GM23338 (cell line): ENCODE results near the gene ZSWIM5. TPM values are rescaled to one million over a fixed set of nuclear protein-coding genes. Genes with fewer than 3 reads are reported as not detected.

Experiments
- ATAC-seq: fragments of 200-7000 bp; cut with Tn5 transposase; 3 replicates; pipeline ENCODE4 v1.9.1; 2020
- DNase-seq: peaks from one replicate; pipeline ENCODE4 v3.0.0-alpha.2; 2015; ENCODE audit warnings: low spot score
- H2AFZ ChIP-seq: fragments of 200-600 bp; sonication (generic); 2 replicates; pipeline ENCODE4 v1.8.0; 2016; ENCODE audit warnings: antibody characterized with exemption, mild to moderate bottlenecking, moderate library complexity
- H3F3A ChIP-seq: fragments of 200-600 bp; sonication (generic); replicated peaks from 2 replicates; pipeline ENCODE4 v1.8.0; 2017; ENCODE audit warnings: antibody characterized with exemption, mixed run types, low read depth
- H3K27ac ChIP-seq: fragments of 200-600 bp; sonication (generic); 2 replicates; pipeline ENCODE4 v1.6.1; 2016; ENCODE audit warnings: low read depth
- H3K27me3 ChIP-seq: fragments of 200-600 bp; sonication (generic); 2 replicates; pipeline ENCODE4 v1.8.0; 2016; ENCODE audit warnings: mild to moderate bottlenecking, mixed run types, moderate library complexity; ENCODE audit not compliant: insufficient read depth
- H3K36me3 ChIP-seq: fragments of 200-600 bp; sonication (generic); 2 replicates; pipeline ENCODE4 v1.8.0; 2016; ENCODE audit warnings: mild to moderate bottlenecking; ENCODE audit not compliant: insufficient read depth
- H3K4me1 ChIP-seq: fragments of 200-600 bp; sonication (generic); 2 replicates; pipeline ENCODE4 v1.8.0; 2016; ENCODE audit warnings: mild to moderate bottlenecking, moderate library complexity; ENCODE audit not compliant: insufficient read depth
- H3K4me2 ChIP-seq: fragments of 200-600 bp; sonication (generic); 2 replicates; pipeline ENCODE4 v1.7.1; 2017; ENCODE audit warnings: mixed run types
- H3K4me3 ChIP-seq: fragments of 200-600 bp; sonication (generic); 2 replicates; pipeline ENCODE4 v1.6.1; 2016; ENCODE audit warnings: mixed run types
- H3K79me2 ChIP-seq: fragments of 200-600 bp; sonication (generic); replicated peaks from 2 replicates; pipeline ENCODE4 v1.8.0; 2017; ENCODE audit warnings: mild to moderate bottlenecking; ENCODE audit not compliant: insufficient read depth
- H3K9me2 ChIP-seq: fragments of 200-600 bp; sonication (generic); 2 replicates; pipeline ENCODE4 v1.8.0; 2017; ENCODE audit not compliant: insufficient read depth
- H4K20me1 ChIP-seq: fragments of 200-600 bp; sonication (generic); replicated peaks from 2 replicates; pipeline ENCODE4 v1.8.0; 2017; ENCODE audit warnings: mild to moderate bottlenecking; ENCODE audit not compliant: insufficient read depth
- H3K27ac Mint-ChIP-seq: 2 replicates; pipeline ENCODE4 v1.8.0; 2020; ENCODE audit warnings: inconsistent platforms, mild to moderate bottlenecking, moderate library complexity, mixed read lengths
- H3K27me3 Mint-ChIP-seq: 3 replicates; pipeline ENCODE4 v1.8.0; 2022; ENCODE audit warnings: low read depth, mild to moderate bottlenecking, moderate library complexity, mixed read lengths, inconsistent platforms; ENCODE audit not compliant: insufficient read depth, poor library complexity
- H3K36me3 Mint-ChIP-seq: 3 replicates; pipeline ENCODE4 v1.8.0; 2021; ENCODE audit warnings: low read depth, mild to moderate bottlenecking, inconsistent platforms, moderate library complexity, mixed read lengths
- H3K4me1 Mint-ChIP-seq: 3 replicates; pipeline ENCODE4 v1.8.0; 2020; ENCODE audit warnings: mild to moderate bottlenecking, inconsistent platforms, mixed read lengths
- H3K4me3 Mint-ChIP-seq: 3 replicates; pipeline ENCODE4 v1.8.0; 2021; ENCODE audit warnings: moderate library complexity, mild to moderate bottlenecking, inconsistent platforms, mixed read lengths
- H3K9me3 Mint-ChIP-seq: 3 replicates; pipeline ENCODE4 v1.8.0; 2020; ENCODE audit warnings: moderate library complexity, mild to moderate bottlenecking, inconsistent platforms, mixed read lengths
- CREB1 ChIP-seq: fragments of 250-450 bp; sonication (Bioruptor Pico); IDR thresholded peaks from 2 replicates; pipeline ENCODE4 v1.5.0; 2020; ENCODE audit warnings: low read depth, mild to moderate bottlenecking, moderate library complexity
- EZH2 ChIP-seq: fragments of 200-600 bp; sonication (generic); IDR thresholded peaks from one replicate; pipeline ENCODE4 v1.8.0; 2017; ENCODE audit warnings: antibody characterized with exemption, mild to moderate bottlenecking, low read depth; ENCODE audit not compliant: unreplicated experiment
- EZH2phosphoT487 ChIP-seq: fragments of 200-600 bp; sonication (generic); IDR thresholded peaks from one replicate; pipeline ENCODE4 v1.8.1; 2018; ENCODE audit warnings: antibody characterized with exemption; ENCODE audit not compliant: unreplicated experiment
- JUNB ChIP-seq: IDR thresholded peaks from one replicate; pipeline ENCODE4 v1.6.1; 2016; ENCODE audit warnings: antibody characterized with exemption; ENCODE audit not compliant: unreplicated experiment
- NANOG ChIP-seq: IDR thresholded peaks from 2 replicates; pipeline ENCODE4 v1.6.1; 2016; ENCODE audit warnings: antibody characterized with exemption, borderline replicate concordance
- POLR2AphosphoS5 ChIP-seq: IDR thresholded peaks from 2 replicates; pipeline ENCODE4 v1.6.1; 2016; ENCODE audit warnings: antibody characterized with exemption, low read depth
- STAT1 ChIP-seq: IDR thresholded peaks from one replicate; pipeline ENCODE4 v1.6.1; 2016; ENCODE audit warnings: antibody characterized with exemption; ENCODE audit not compliant: unreplicated experiment
- ZNF114 ChIP-seq: fragments of 250-450 bp; sonication (Bioruptor Pico); IDR thresholded peaks from 2 replicates; pipeline ENCODE4 v1.5.0; 2020; ENCODE audit warnings: mild to moderate bottlenecking, moderate library complexity
- ZNF331 ChIP-seq: fragments of 250-450 bp; sonication (Bioruptor Pico); IDR thresholded peaks from 2 replicates; pipeline ENCODE4 v1.5.0; 2020; ENCODE audit warnings: low read depth, mild to moderate bottlenecking, moderate library complexity
- polyA plus RNA-seq: library from polyadenylated mRNA; unstranded; fragments of >200 nt; fragmentation: Nextera tagmentation; extraction: Ambion mirVana; gene quantifications from 2 replicates; pipeline ENCODE4 v1.2.1, GENCODE V29; 2016
- total RNA-seq: library from RNA; depleted of rRNA; stranded (reverse); fragments of >200 nt; shearing (Covaris generic); gene quantifications from 2 replicates; pipeline ENCODE4 v1.2.3, GENCODE V29; 2014
- TF ChIP-seq, protein P1 (sequence below): IDR thresholded peaks from one replicate; pipeline ENCODE4 v1.6.1; 2018; ENCODE audit warnings: antibody characterized with exemption; ENCODE audit not compliant: unreplicated experiment
- TF ChIP-seq, protein P2 (sequence below): IDR thresholded peaks from 2 replicates; pipeline ENCODE4 v1.6.1; 2016; ENCODE audit warnings: antibody characterized with exemption
- TF ChIP-seq, protein P3 (sequence below): fragments of 250-450 bp; sonication (Bioruptor Pico); IDR thresholded peaks from 2 replicates; pipeline ENCODE4 v1.5.0; 2020; ENCODE audit warnings: mild to moderate bottlenecking, moderate library complexity
- TF ChIP-seq, protein P4 (sequence below), 2 experiments: fragments of 200-600 bp in 1 of 2; sonication (generic) in 1 of 2; conservative IDR thresholded peaks; 2 replicates each; pipeline versions ENCODE4 v1.5.1 to v1.6.1; 2016 to 2017; ENCODE audit warnings: antibody characterized with exemption in 2 of 2, low read depth in 2 of 2, mild to moderate bottlenecking in 2 of 2, moderate library complexity in 1 of 2

The ZSWIM5 gene
- total and polyA plus RNA-seq, 2 experiments from 2014 or later = 0.65 to 3.6 TPM

DNA sequence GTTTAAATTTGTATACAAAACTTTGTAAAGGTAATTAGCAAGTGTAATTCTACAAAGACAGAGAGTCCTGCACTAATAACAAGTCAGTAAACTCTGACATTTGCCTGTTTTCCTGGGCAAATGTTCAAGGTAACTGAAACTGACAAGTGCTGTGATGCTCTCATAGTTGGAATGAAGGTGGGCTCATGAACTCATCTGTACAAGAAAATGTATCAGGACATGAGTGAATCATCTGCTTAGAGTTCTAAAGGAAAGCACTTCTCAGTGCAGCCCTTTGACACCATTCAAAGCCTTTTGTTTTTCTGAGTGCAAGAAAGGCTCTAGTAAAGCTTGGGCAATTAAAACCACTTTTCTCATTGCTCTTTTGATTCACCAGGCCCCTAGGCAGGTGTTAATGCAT lies 102.9 kb downstream of the ZSWIM5 start:
- peaks cover 5% of the 10 kb centered on the region for H3K27me3 Mint-ChIP-seq
- H3K27ac Mint-ChIP-seq = no peak overlapping the region
- Histone ChIP-seq H3K4me2 (no peak overlapping the region), H3K36me3 (0 out of 2 replicates have a peak, but pooled peaks cover 5% of the 10 kb centered on the region), H3K4me1 (no peaks in the 10 kb centered on the region), H3K4me3 (no peak overlapping the region), H3K9me2 (no peaks in the 10 kb centered on the region), H3F3A (no peaks in the 10 kb centered on the region), H3K27me3 (no peaks in the 10 kb centered on the region), H4K20me1 (no peaks in the 10 kb centered on the region), H3K79me2 (no peaks in the 10 kb centered on the region), H2AFZ (no peak overlapping the region), H3K27ac (no peak overlapping the region)
- DNase-seq = no peak
- no peak overlapping the region for H3K4me3 Mint-ChIP-seq
- peaks cover 19% of the 10 kb centered on the region; the same call in 2 of the 3 replicates for H3K36me3 Mint-ChIP-seq
- ATAC-seq = no peak
- peaks cover 32% of the 10 kb centered on the region for H3K9me3 Mint-ChIP-seq
- H3K4me1 Mint-ChIP-seq = no peaks in the 10 kb centered on the region
- no peak for TF ChIP-seq NANOG
- no peak for TF ChIP-seq ZNF114 (CRISPR knock-in tag)
- TF ChIP-seq, protein P1, sequence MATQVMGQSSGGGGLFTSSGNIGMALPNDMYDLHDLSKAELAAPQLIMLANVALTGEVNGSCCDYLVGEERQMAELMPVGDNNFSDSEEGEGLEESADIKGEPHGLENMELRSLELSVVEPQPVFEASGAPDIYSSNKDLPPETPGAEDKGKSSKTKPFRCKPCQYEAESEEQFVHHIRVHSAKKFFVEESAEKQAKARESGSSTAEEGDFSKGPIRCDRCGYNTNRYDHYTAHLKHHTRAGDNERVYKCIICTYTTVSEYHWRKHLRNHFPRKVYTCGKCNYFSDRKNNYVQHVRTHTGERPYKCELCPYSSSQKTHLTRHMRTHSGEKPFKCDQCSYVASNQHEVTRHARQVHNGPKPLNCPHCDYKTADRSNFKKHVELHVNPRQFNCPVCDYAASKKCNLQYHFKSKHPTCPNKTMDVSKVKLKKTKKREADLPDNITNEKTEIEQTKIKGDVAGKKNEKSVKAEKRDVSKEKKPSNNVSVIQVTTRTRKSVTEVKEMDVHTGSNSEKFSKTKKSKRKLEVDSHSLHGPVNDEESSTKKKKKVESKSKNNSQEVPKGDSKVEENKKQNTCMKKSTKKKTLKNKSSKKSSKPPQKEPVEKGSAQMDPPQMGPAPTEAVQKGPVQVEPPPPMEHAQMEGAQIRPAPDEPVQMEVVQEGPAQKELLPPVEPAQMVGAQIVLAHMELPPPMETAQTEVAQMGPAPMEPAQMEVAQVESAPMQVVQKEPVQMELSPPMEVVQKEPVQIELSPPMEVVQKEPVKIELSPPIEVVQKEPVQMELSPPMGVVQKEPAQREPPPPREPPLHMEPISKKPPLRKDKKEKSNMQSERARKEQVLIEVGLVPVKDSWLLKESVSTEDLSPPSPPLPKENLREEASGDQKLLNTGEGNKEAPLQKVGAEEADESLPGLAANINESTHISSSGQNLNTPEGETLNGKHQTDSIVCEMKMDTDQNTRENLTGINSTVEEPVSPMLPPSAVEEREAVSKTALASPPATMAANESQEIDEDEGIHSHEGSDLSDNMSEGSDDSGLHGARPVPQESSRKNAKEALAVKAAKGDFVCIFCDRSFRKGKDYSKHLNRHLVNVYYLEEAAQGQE = no peak
- no peak for TF ChIP-seq STAT1
- TF ChIP-seq, protein P2, sequence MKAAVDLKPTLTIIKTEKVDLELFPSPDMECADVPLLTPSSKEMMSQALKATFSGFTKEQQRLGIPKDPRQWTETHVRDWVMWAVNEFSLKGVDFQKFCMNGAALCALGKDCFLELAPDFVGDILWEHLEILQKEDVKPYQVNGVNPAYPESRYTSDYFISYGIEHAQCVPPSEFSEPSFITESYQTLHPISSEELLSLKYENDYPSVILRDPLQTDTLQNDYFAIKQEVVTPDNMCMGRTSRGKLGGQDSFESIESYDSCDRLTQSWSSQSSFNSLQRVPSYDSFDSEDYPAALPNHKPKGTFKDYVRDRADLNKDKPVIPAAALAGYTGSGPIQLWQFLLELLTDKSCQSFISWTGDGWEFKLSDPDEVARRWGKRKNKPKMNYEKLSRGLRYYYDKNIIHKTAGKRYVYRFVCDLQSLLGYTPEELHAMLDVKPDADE = no peak
- TF ChIP-seq JUNB = no peak
- no peak for TF ChIP-seq POLR2AphosphoS5
- TF ChIP-seq, protein P3, sequence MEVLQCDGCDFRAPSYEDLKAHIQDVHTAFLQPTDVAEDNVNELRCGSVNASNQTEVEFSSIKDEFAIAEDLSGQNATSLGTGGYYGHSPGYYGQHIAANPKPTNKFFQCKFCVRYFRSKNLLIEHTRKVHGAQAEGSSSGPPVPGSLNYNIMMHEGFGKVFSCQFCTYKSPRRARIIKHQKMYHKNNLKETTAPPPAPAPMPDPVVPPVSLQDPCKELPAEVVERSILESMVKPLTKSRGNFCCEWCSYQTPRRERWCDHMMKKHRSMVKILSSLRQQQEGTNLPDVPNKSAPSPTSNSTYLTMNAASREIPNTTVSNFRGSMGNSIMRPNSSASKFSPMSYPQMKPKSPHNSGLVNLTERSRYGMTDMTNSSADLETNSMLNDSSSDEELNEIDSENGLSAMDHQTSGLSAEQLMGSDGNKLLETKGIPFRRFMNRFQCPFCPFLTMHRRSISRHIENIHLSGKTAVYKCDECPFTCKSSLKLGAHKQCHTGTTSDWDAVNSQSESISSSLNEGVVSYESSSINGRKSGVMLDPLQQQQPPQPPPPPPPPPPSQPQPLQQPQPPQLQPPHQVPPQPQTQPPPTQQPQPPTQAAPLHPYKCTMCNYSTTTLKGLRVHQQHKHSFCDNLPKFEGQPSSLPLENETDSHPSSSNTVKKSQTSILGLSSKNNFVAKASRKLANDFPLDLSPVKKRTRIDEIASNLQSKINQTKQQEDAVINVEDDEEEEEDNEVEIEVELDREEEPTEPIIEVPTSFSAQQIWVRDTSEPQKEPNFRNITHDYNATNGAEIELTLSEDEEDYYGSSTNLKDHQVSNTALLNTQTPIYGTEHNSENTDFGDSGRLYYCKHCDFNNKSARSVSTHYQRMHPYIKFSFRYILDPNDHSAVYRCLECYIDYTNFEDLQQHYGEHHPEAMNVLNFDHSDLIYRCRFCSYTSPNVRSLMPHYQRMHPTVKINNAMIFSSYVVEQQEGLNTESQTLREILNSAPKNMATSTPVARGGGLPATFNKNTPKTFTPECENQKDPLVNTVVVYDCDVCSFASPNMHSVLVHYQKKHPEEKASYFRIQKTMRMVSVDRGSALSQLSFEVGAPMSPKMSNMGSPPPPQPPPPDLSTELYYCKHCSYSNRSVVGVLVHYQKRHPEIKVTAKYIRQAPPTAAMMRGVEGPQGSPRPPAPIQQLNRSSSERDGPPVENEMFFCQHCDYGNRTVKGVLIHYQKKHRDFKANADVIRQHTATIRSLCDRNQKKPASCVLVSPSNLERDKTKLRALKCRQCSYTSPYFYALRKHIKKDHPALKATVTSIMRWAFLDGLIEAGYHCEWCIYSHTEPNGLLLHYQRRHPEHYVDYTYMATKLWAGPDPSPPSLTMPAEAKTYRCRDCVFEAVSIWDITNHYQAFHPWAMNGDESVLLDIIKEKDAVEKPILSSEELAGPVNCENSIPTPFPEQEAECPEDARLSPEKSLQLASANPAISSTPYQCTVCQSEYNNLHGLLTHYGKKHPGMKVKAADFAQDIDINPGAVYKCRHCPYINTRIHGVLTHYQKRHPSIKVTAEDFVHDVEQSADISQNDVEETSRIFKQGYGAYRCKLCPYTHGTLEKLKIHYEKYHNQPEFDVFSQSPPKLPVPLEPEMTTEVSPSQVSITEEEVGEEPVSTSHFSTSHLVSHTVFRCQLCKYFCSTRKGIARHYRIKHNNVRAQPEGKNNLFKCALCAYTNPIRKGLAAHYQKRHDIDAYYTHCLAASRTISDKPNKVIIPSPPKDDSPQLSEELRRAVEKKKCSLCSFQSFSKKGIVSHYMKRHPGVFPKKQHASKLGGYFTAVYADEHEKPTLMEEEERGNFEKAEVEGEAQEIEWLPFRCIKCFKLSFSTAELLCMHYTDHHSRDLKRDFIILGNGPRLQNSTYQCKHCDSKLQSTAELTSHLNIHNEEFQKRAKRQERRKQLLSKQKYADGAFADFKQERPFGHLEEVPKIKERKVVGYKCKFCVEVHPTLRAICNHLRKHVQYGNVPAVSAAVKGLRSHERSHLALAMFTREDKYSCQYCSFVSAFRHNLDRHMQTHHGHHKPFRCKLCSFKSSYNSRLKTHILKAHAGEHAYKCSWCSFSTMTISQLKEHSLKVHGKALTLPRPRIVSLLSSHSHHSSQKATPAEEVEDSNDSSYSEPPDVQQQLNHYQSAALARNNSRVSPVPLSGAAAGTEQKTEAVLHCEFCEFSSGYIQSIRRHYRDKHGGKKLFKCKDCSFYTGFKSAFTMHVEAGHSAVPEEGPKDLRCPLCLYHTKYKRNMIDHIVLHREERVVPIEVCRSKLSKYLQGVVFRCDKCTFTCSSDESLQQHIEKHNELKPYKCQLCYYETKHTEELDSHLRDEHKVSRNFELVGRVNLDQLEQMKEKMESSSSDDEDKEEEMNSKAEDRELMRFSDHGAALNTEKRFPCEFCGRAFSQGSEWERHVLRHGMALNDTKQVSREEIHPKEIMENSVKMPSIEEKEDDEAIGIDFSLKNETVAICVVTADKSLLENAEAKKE (CRISPR knock-in tag) = no peak
- no peak for TF ChIP-seq EZH2
- TF ChIP-seq, protein P4, sequence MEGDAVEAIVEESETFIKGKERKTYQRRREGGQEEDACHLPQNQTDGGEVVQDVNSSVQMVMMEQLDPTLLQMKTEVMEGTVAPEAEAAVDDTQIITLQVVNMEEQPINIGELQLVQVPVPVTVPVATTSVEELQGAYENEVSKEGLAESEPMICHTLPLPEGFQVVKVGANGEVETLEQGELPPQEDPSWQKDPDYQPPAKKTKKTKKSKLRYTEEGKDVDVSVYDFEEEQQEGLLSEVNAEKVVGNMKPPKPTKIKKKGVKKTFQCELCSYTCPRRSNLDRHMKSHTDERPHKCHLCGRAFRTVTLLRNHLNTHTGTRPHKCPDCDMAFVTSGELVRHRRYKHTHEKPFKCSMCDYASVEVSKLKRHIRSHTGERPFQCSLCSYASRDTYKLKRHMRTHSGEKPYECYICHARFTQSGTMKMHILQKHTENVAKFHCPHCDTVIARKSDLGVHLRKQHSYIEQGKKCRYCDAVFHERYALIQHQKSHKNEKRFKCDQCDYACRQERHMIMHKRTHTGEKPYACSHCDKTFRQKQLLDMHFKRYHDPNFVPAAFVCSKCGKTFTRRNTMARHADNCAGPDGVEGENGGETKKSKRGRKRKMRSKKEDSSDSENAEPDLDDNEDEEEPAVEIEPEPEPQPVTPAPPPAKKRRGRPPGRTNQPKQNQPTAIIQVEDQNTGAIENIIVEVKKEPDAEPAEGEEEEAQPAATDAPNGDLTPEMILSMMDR (conservative IDR thresholded peaks at IDR 0.05; ENCODE audit: low read depth in 2 of 2) = no peak
- TF ChIP-seq ZNF331 = no peak
- no peak for TF ChIP-seq CREB1 (CRISPR knock-in tag)
- TF ChIP-seq EZH2phosphoT487 = no peak
